ENCODE measurements around the gene DCTN2. TPM values are rescaled to one million over a fixed set of nuclear protein-coding genes. Genes with fewer than 3 reads are reported as not detected.

The DCTN2 gene
- polyA plus RNA-seq, 1 donor, result 171 TPM

GRCh38 chr12:57551637-57552305 is 4.8 kb upstream of the DCTN2 start:
- DNase-seq, result no peak

- no peak for DNase-seq
These were observed 3.9 kb upstream of the DCTN2 start for GRCh38 chr12:57550641-57551549.

- DNase-seq, result no peak
These were observed 3.1 kb upstream of the DCTN2 start, which contains the start of gene KIF5A for GRCh38 chr12:57549909-57550640. Gene KIF5A (plus strand): TSS chr12:57550044. CDS start chr12:57550272, 228 bp downstream.

- DNase-seq, result no peak
These were observed 2.4 kb upstream of the DCTN2 start for GRCh38 chr12:57549203-57549908.

- no peak for DNase-seq
These were observed 1.5 kb upstream of the DCTN2 start for GRCh38 chr12:57548488-57548887.

GRCh38 chr12:57548013-57548315 is 972 bp upstream of the DCTN2 start:
- no peak for DNase-seq

- DNase-seq, result no peak
These were observed 458 bp upstream of the DCTN2 start for GRCh38 chr12:57547288-57548012.

- no peak for DNase-seq
These were observed 1.1 kb downstream of the DCTN2 start for GRCh38 chr12:57545809-57546437.

GRCh38 chr12:57543581-57543980 is 3.4 kb downstream of the DCTN2 start:
- DNase-seq, result no peak

GRCh38 chr12:57541717-57542116 is 5.3 kb downstream of the DCTN2 start:
- DNase-seq, result no peak

- no peak for DNase-seq
These were observed 6.0 kb downstream of the DCTN2 start for GRCh38 chr12:57541001-57541400.

- no peak for DNase-seq
These were observed 7.7 kb downstream of the DCTN2 start for GRCh38 chr12:57539134-57539768.

GRCh38 chr12:57536597-57536942 is 10.4 kb downstream of the DCTN2 start:
- DNase-seq, result no peak

GRCh38 chr12:57535764-57536596 is 11.0 kb downstream of the DCTN2 start:
- no peak for DNase-seq

- DNase-seq, result no peak
These were observed 11.9 kb downstream of the DCTN2 start for GRCh38 chr12:57534991-57535543.

GRCh38 chr12:57534250-57534649 is 12.7 kb downstream of the DCTN2 start:
- no peak for DNase-seq

GRCh38 chr12:57533108-57533507 is 13.9 kb downstream of the DCTN2 start:
- no peak for DNase-seq

- no peak for DNase-seq
These were observed 15.2 kb downstream of the DCTN2 start for GRCh38 chr12:57531836-57532235.
